Measurements from ENCODE around the gene RECK.
"Not testable (repeated sequence)": the region's sequence is repeated elsewhere in the genome, so short reads cannot be mapped to it uniquely, and the experiment has no call there.

The RECK gene

GRCh38 chr9:36141761-36142160 lies 105.0 kb downstream of the RECK start:
- DNase-seq, result no peak

GRCh38 chr9:36142510-36143244 lies 106.0 kb downstream of the RECK start:
- DNase-seq, result no peak

DNA sequence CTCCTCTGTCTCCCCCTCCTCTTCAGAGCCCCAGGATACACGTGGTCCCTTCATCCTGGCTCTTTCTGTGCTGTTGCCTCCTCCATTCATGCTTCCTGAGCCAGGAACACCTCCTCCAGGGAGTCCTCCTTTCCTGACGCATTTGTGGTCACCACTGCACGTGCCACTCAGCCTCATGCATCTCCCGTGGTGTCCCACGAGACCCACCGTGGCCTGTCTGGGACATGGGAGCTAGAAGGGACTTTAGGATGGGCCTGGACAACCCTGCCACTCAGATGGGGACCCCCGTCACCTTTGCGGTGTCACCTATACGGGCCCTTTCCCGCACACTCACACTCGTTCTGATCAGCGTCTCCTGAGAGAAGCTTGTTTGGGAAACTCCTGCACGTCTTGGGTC lies 106.5 kb downstream of the RECK start:
- no peak for DNase-seq

DNA sequence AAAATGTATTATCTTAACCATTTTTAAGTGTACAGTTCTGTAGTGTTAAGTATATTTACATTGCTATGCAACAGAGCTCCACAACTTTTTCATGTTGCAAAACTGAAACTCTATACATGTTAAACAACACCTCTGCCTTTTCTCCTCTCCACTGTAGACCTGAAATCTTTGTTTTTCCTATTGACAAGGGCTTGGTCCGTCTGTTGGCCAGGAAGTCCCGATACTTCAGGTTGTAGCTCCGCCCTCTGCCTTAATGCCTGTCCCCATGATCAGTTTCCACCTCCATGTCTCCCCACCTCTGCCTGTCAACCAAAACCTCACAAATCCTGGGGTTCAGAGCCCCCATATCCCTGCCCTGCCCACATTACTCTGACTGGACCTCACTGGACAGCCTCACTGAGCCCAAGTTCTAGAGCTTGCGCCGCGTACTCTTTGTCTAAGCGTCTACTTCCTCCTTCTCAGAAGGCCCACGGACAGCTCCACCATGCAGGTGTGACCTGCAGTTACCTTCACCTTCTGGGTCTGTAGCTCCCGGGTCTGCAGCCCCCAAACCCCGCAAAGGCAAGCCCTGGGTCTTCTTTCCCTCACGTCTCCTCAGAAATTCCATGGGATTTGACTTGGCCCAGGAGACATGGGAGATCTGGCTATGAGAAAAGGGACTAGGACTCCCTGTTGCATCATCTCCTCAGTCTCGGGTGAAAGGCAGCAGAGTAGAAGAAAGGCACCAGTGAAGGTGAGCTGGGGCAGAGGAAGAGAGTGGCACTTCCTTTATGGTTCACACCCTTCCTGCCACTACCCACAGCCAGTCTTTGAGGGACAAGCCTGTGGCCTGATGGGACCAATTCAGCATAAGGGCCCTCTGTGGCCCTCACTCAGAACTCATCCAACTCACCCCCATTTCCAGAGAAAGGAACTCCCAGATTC lies 107.9 kb downstream of the RECK start:
- no peak for DNase-seq

DNA sequence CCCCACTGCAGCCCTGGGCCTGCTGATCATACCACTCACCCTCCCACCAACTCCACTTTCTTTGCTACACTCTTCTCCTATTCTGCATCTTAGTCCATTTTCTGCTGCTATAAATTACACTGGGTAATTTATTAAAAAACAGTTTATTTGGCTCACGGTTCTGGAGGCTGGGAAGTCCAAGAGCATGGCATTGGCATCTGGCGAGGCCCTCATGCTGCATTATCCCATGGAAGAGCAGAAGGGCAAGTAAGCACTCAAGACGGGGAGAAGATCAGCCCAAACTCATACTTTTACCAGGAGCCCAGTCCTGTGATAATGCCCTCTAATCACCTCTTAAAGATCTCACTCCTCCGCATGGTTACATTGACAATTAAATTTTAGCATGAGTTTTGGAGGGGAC lies 109.3 kb downstream of the RECK start:
- DNase-seq, result no peak

DNA sequence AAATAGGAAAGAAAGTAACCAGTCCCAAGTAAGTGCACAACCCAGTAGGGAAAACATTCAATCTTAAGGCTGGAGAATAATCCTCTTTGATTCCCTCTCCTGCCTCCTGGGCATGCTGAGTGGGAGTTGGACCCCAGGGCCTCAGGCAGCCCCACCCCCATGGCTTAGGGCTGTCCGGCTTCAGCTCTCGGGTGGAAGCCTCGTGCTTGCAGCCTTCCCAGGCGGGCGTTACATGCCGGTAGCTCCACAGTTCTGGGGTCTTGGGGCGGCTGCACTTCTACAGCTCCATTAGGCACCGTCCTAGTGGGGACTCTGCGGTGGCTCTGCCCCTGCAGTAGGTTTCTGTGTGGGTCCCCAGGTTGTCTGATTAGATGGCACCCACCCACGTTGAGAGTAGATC lies 109.9 kb downstream of the RECK start:
- no peak for DNase-seq

- DNase-seq, result no peak
Observed at GRCh38 chr9:36147441-36148175, 110.9 kb downstream of the RECK start.

GRCh38 chr9:36148311-36149051 lies 111.8 kb downstream of the RECK start:
- no peak for DNase-seq

DNA sequence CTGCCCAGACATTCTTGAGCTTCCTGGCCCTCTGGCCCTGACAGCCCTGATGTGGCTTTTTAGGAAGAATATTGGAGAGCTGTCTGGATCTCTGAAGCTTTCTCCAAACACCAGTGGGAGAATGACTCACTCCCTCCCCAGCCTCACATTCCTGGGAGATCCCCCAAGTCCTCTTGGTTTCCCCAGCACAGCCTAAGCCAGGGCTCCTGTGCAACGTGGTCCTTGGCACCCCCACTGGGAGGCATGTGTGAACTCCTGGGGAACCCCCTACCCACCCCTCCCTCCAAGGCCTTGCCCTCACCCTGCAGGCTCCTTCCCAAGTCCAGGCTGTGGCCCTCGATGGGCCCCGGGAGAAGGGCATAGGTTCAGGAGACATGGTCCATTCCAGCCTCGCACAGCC lies 112.5 kb downstream of the RECK start:
- no peak for DNase-seq

DNA sequence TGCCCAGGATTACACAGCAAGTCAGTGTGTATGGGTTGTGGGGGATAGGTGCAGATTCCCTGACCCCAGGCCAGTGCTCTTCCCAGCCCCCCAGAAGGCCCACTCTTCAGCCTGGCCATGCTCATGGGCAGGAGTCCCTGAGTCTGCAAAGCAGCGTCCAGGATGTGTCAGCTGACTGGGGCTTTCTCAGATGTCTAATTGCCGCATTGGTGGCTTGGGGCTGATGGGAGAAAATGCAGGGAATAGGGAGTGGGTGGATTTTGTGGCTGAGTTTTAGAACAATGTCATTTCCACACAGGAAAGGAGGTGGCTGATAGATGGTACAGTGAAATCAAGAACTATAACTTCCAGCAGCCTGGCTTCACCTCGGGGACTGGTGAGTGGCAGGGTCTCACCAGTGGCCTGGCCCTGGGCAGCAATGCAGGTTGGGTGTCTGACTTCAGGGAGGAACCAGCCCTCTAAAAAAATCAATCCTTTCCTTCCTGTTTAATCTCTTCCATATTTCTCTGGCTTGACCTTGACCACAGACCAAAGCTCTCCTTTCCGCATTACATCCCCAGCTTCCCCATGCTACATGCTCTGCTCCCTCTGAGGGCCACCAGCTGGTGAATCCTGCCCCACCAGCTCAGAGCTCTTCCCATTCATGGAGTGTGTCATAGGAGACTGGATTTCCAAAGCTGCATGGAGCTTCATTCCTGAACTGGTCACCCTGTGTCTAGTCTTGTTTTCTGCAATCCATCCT lies 114.0 kb downstream of the RECK start:
- no peak for DNase-seq

- DNase-seq, result no peak
Observed at GRCh38 chr9:36151316-36152210, 114.8 kb downstream of the RECK start.

GRCh38 chr9:36152741-36153438 lies 116.2 kb downstream of the RECK start:
- DNase-seq, result no peak

DNA sequence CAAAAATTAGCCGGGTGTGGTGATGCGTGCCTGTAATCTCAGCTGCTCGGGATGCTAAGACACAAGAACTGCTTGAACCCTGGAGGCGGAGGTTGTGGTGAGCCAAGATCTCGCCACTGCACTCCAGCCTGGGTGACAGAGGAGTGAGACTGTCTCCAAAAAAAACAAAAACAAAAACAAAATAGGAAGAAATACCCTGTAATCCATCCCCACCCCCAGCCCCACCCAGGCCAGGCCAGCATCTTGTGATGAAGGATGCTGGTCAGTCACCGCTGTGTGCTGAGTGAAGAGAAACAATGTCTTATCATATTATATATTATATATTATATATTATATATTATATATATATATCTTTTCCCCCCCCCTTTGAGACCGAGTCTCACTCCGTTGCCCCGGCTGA lies 117.0 kb downstream of the RECK start:
- no peak for DNase-seq

GRCh38 chr9:36154331-36154952 lies 117.7 kb downstream of the RECK start:
- DNase-seq, result no peak

DNA sequence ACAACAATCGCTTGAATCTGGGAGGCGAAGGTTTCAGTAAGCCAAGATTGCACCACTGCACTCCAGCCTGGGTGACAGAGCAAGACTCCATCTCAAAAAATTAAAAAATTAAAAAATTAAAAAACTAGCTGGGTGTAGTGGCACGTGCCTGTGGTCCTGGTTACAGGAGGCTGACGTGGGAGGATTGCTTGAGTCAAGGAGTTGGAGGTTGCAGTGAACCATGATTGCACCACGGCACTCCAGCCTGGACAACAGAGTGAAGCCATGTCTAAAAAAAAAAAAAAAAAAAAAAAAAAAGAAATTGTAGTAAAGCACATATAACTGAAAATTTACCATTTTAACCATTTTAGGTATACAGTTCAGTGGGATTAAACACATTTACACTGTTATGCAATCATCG lies 119.4 kb downstream of the RECK start:
- DNase-seq, result no peak

DNA sequence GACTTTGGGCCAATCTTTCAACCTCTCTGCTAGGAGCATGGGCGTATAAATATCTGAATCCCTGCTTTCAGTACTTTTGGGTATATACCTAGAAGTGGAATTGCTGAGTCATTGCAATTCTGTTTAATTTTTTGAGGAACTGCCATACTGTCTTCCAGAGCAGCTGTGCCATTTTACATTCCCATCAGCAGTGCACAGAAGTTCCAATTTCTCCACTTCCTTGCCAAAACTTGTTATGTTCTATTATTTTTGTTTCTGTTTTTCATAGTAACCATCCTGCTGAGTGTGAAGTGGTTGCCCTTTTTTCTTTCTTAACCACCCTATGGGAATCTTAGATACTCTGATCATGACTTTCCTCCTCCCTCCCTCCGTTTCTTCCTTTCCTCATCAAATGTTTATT lies 121.4 kb downstream of the RECK start:
- no peak for DNase-seq

GRCh38 chr9:36158917-36159316 lies 122.2 kb downstream of the RECK start:
- DNase-seq, result no peak

- not testable (repeated sequence) for DNase-seq
Observed at GRCh38 chr9:36159509-36159908, 122.8 kb downstream of the RECK start.

DNA sequence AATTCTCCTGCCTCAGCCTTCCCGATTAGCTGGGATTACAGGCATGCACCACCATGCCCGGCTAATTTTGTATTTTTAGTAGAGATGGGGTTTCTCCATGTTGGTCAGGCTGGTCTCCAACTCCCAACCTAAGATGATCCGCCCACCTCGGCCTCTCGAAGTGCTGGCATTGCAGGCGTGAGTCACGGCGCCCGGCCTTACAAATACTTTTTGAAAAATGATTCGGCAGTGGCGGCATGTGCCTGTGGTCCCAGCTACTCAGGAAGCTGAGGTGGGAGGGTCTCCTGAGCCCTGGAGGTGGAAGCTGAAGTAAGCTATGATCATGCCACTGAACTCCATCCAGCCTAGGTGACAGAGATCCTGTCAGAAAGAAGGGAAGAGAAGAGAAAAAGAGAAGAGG lies 123.4 kb downstream of the RECK start:
- DNase-seq, result not testable (repeated sequence)

GRCh38 chr9:36161187-36161586 lies 124.5 kb downstream of the RECK start:
- DNase-seq, result no peak

All from NCI-H1105 (cell line).